ENCODE measurements around the gene PIWIL1.

GRCh38 chr12:130344529-130344928, 6.8 kb downstream of the PIWIL1 start:
- TF ChIP-seq CTCF (IDR thresholded peaks at IDR 0.05 in 2 of 3, conservative IDR thresholded peaks at IDR 0.05 in 1 of 3; ENCODE audit: borderline replicate concordance in 1 of 3, insufficient read depth in 1 of 3, low read depth in 2 of 3, low read length in 2 of 3) (no peak), EZH2phosphoT487 (IDR thresholded peaks at IDR 0.05; ENCODE audit: borderline replicate concordance) (no peak), POLR2A (IDR thresholded peaks at IDR 0.05; ENCODE audit: borderline replicate concordance, extremely low read depth, insufficient read depth, insufficient read length) (no peak)
